Measurements from ENCODE around the gene MORC4. TPM values are rescaled to one million over a fixed set of nuclear protein-coding genes. Genes with fewer than 3 reads are reported as not detected.

The MORC4 gene
- polyA plus RNA-seq, 1 experiment = 12.3 TPM

DNA sequence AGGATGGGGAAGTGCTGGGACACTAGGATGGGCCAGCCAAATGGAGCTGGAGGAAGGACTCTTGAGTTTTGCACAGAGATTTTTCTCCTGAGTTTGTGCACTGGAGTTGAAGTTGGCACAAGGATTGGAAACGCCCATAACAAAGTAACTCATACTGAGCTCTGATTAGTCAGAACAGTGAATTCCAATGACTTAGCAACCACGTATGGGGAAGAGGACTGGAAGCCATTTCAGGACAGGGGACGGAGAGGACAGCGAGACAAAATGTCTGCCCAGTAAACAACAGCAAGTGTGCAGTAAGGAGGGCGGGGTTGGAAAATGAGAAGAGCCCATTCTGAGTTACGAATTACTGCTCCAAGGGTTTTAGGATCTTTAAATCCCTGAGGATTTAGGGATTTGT lies 102.8 kb downstream of the MORC4 start:
- DNase-seq (ENCODE audit: low read depth) = no peak
- Histone ChIP-seq H3K27me3 (ENCODE audit: control insufficient read depth, insufficient read depth, low read length) (no peaks in the 10 kb centered on the region), H3K36me3 (ENCODE audit: control insufficient read depth, insufficient read depth, low read length) (no peaks in the 10 kb centered on the region), H3K4me3 (ENCODE audit: low read depth, low read length) (no peak overlapping the region)
- POLR2A ChIA-PET = no interaction called here
- CTCF ChIA-PET = interaction anchor here (1.2 to 2.5 kb wide), 3 partner anchors 30 to 63 kb away, joined by 3 to 11 read pairs (median 8); no protein-coding TSS in a partner anchor
- TF ChIP-seq, protein P1, sequence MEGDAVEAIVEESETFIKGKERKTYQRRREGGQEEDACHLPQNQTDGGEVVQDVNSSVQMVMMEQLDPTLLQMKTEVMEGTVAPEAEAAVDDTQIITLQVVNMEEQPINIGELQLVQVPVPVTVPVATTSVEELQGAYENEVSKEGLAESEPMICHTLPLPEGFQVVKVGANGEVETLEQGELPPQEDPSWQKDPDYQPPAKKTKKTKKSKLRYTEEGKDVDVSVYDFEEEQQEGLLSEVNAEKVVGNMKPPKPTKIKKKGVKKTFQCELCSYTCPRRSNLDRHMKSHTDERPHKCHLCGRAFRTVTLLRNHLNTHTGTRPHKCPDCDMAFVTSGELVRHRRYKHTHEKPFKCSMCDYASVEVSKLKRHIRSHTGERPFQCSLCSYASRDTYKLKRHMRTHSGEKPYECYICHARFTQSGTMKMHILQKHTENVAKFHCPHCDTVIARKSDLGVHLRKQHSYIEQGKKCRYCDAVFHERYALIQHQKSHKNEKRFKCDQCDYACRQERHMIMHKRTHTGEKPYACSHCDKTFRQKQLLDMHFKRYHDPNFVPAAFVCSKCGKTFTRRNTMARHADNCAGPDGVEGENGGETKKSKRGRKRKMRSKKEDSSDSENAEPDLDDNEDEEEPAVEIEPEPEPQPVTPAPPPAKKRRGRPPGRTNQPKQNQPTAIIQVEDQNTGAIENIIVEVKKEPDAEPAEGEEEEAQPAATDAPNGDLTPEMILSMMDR (IDR thresholded peaks at IDR 0.05; ENCODE audit: insufficient read depth, low read depth, low read length) = no peak

DNA sequence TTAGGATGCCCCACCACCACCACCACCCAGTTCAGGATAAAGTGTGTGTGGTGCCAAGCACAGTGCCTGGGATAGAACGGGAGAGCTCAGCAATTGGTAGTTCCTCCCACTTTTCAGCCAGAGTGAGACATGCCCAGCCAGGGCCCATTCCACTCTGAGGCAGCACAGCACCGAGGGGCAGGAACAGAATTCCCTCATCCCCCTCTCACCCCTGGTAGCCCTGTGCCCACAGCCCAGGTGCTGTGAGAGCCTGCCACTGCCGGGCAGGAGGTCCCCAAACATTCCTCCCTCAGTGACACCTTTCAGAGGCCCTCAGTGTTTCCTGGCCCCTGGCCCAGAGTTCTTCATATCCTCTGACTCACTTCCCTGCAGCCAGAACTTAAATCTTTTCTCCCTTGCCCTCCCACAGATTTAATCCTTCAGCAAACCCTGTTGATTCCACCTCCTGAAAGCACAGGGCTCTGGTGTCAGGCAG lies 105.0 kb downstream of the MORC4 start:
- Histone ChIP-seq H3K27me3 (ENCODE audit: control insufficient read depth, insufficient read depth, low read length) (no peaks in the 10 kb centered on the region), H3K4me3 (ENCODE audit: low read depth, low read length) (no peak overlapping the region), H3K36me3 (ENCODE audit: control insufficient read depth, insufficient read depth, low read length) (no peaks in the 10 kb centered on the region)
- CTCF ChIA-PET = interaction anchor here (0.6 to 1.9 kb wide), 17 partner anchors 10 to 533 kb away, joined by 3 to 13 read pairs (median 4); partner anchors contain the start of gene RIPPLY1
- TF ChIP-seq, protein P1 (IDR thresholded peaks at IDR 0.05; ENCODE audit: insufficient read depth, low read depth, low read length) = no peak
- DNase-seq (ENCODE audit: low read depth) = no peak
- POLR2A ChIA-PET = no interaction called here

DNA sequence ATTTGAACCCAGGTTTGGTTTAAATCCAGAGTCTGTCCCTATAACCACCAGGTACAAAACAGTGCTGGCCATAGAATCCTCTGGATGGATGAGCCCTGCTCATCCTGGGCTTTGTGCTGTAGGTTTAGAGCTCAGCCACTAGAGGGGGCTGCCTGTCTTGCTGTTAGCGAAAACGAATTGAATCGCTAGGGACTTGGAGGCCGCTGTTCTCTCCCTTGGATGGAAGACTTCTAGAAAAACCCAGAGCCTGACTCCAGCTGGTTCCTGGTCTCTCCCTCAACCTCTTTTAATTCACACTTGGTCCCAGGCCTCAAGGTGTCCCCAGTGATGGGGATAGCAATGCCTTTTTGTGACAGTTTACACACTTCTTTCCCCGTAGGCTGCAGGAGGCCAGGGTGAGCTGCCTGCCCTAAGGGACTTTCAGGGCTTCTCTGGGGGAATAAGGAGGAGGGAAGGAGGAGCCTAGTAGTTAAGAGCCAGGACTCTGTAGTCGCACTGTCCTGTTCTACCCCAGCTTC lies 105.6 kb downstream of the MORC4 start:
- Histone ChIP-seq H3K36me3 (ENCODE audit: control insufficient read depth, insufficient read depth, low read length) (no peaks in the 10 kb centered on the region), H3K4me3 (ENCODE audit: low read depth, low read length) (no peak overlapping the region), H3K27me3 (ENCODE audit: control insufficient read depth, insufficient read depth, low read length) (no peaks in the 10 kb centered on the region)
- DNase-seq (ENCODE audit: low read depth) = no peak
- ChIA-PET CTCF (interaction anchor here (0.6 to 2.0 kb wide), 19 partner anchors 10 to 823 kb away, joined by 3 to 13 read pairs (median 4); partner anchors contain the start of gene RIPPLY1), POLR2A (no interaction called here)
- TF ChIP-seq, protein P1 (IDR thresholded peaks at IDR 0.05; ENCODE audit: insufficient read depth, low read depth, low read length) = peak; percentile 79

DNA sequence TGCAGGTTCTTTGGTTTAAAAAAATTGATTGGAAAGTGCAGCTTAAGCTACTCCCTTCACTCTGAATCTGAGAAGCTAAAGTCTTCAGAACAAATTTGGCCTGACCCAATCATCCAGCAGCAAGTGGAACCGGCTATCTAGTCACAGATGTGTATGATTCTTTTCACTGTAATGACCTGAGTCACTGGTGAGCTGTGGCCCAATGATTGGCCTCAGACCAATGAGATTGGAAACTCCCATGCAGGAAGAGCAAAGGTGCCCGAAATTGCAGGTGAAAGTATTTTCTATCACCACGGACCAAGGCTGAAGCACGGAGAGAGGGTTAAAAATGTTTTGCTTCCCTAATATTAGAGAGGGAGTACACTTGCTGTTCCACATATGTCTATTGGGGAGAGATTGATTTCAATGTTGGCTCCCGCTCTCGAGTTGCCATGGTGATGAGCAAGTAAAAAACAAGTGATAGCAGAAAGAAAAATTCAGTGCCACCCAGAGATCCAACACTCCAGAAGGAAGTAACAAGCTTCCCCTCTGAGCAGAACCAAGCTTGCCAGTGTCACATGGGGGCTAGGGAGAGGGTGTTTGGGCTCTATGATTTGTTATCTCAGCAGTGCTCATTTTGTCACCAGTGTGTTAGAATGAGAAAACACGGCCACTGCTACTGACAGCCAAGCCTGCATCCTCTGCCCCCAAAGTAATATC lies 108.1 kb downstream of the MORC4 start:
- no peaks in the 10 kb centered on the region for H3K36me3 ChIP-seq (ENCODE audit: control insufficient read depth, insufficient read depth, low read length)
- CTCF ChIA-PET = interaction anchor here (0.5 to 2.2 kb wide), 4 partner anchors 9 to 258 kb away, joined by 3 to 6 read pairs (median 4); no protein-coding TSS in a partner anchor
- POLR2A ChIA-PET = no interaction called here
- H3K4me3 ChIP-seq (ENCODE audit: low read depth, low read length) = no peak overlapping the region
- DNase-seq (ENCODE audit: low read depth) = no peak
- H3K27me3 ChIP-seq (ENCODE audit: control insufficient read depth, insufficient read depth, low read length) = no peaks in the 10 kb centered on the region
- TF ChIP-seq, protein P1 (IDR thresholded peaks at IDR 0.05; ENCODE audit: insufficient read depth, low read depth, low read length) = no peak

Other genes starting within 250 kb of the MORC4 start
- gene TBC1D8B, start 197.5 kb downstream of the MORC4 start, polyA plus RNA-seq (2011; rRNA removed) = 4.5 and 9.1 TPM in 2 replicates
- gene RIPPLY1, start 96.9 kb downstream of the MORC4 start, polyA plus RNA-seq (2011; rRNA removed) = 0.06 TPM in 1 of 2 replicates, not detected in the other
- gene CLDN2, start 79.8 kb downstream of the MORC4 start, polyA plus RNA-seq (2011; rRNA removed) = not detected in 2 replicates
- 3.0 and 6.5 TPM in 2 replicates for gene RBM41, start 118.6 kb upstream of the MORC4 start, polyA plus RNA-seq (2011; rRNA removed)
- gene NUP62CL, start 206.2 kb upstream of the MORC4 start, polyA plus RNA-seq (2011; rRNA removed) = not detected in 2 replicates
- not detected in 2 replicates for gene DNAAF6, start 206.4 kb upstream of the MORC4 start, polyA plus RNA-seq (2011; rRNA removed)

Data from BJ (cell line).